ENCODE data around the gene ITGA7. TPM values are rescaled to one million over a fixed set of nuclear protein-coding genes. Genes with fewer than 3 reads are reported as not detected.

The ITGA7 gene
- total RNA-seq, 6 donors from 2014 or later, result 4.6 to 30.4 (median 9.0) TPM

- H3K4me1 ChIP-seq, result peaks cover 26 to 62% (median 30%) of the 10 kb centered on the region in 4 donors
- peak; percentile 88 to 93 for ATAC-seq (ENCODE audit: low FRiP score in 2 of 2)
Observed at GRCh38 chr12:55728939-55729818, 21.5 kb upstream of the ITGA7 start, which contains the start of gene CD63. TSS of gene CD63 (minus strand) at chr12:55729009. CDS start at chr12:55728341, 668 bp downstream.

GRCh38 chr12:55728186-55728938 lies 20.7 kb upstream of the ITGA7 start:
- Histone ChIP-seq H3K4me1 (peaks cover 29 to 70% (median 32%) of the 10 kb centered on the region in 4 donors), H3K36me3 (peaks cover 10 to 38% (median 35%) of the 10 kb centered on the region in 4 donors), H3K4me3 (peak overlapping the region; percentile 55 to 90 (median 84)), H3K27me3 (no peaks in the 10 kb centered on the region), H3K9me3 (no peaks in the 10 kb centered on the region), H3K27ac (peak overlapping the region; percentile 98 to 100 (median 98))
- peak in 1 of 2 donors; percentile 8 for TF ChIP-seq POLR2AphosphoS5 (IDR thresholded peaks at IDR 0.05)
- no peak for TF ChIP-seq EP300 (IDR thresholded peaks at IDR 0.05)
- peak in 1 of 6 experiments; percentile 13 for TF ChIP-seq CTCF (IDR thresholded peaks at IDR 0.05)
- 0% methylated on average over 30 to 59 of the region's 61 CpGs for WGBS, 2 donors
- ATAC-seq (ENCODE audit: low FRiP score in 2 of 2) (peak; percentile 68 to 69), DNase-seq (peak; percentile 83 to 93)

More at GRCh38 chr12:55728939-55729818, 21.5 kb upstream of the ITGA7 start, which contains the start of gene CD63:
- Histone ChIP-seq H3K27me3 (no peaks in the 10 kb centered on the region), H3K4me3 (peak within 1 kb of the TSS; percentile 55 to 90 (median 84)), H3K9me3 (no peaks in the 10 kb centered on the region), H3K36me3 (peaks cover 6 to 31% (median 29%) of the 10 kb centered on the region in 4 donors), H3K27ac (peak within 1 kb of the TSS; percentile 98 to 100 (median 98))
- TF ChIP-seq POLR2A (IDR thresholded peaks at IDR 0.05) (peak; percentile 78 to 94 (median 82)), POLR2AphosphoS5 (IDR thresholded peaks at IDR 0.05) (peak; percentile 66 to 83), EP300 (IDR thresholded peaks at IDR 0.05) (peak in 3 of 4 donors; percentile 33 to 71 (median 48)), CTCF (IDR thresholded peaks at IDR 0.05) (peak in 1 of 6 experiments; percentile 3)
- peak; percentile 95 to 98 for DNase-seq
- 1% methylated on average over 24 of the region's 61 CpGs; no CpG with 5 or more reads in 1 of the 2 donors for WGBS, 2 donors

- ATAC-seq (ENCODE audit: low FRiP score in 2 of 2) (peak; percentile 6 to 41), DNase-seq (peak in 1 of 2 donors; percentile 87)
- WGBS, 2 donors, result 14 to 17% methylated on average over 9 of the region's 9 CpGs
- H3K4me3 ChIP-seq, result peak overlapping the region; percentile 55 to 90 (median 84)
- TF ChIP-seq POLR2AphosphoS5 (IDR thresholded peaks at IDR 0.05), result peak; percentile 12 to 44
- TF ChIP-seq EP300 (IDR thresholded peaks at IDR 0.05), result no peak
- TF ChIP-seq POLR2A (IDR thresholded peaks at IDR 0.05), result peak in 2 of 4 donors; percentile 15 to 41
- H3K4me1 ChIP-seq, result peaks cover 29 to 70% (median 32%) of the 10 kb centered on the region in 4 donors
- no peaks in the 10 kb centered on the region for H3K9me3 ChIP-seq
- peak overlapping the region; percentile 98 to 100 (median 98) for H3K27ac ChIP-seq
- H3K27me3 ChIP-seq, result no peaks in the 10 kb centered on the region
- peaks cover 10 to 45% (median 37%) of the 10 kb centered on the region in 4 donors for H3K36me3 ChIP-seq
Observed at GRCh38 chr12:55727643-55728185, 20.0 kb upstream of the ITGA7 start.

GRCh38 chr12:55726971-55727370 lies 19.3 kb upstream of the ITGA7 start:
- 42 to 49% methylated on average over 4 to 10 of the region's 10 CpGs for WGBS, 2 donors
- peaks cover 29 to 70% (median 32%) of the 10 kb centered on the region in 4 donors for H3K4me1 ChIP-seq
- no peak for ATAC-seq (ENCODE audit: low FRiP score in 2 of 2)

More at GRCh38 chr12:55726971-55727370, 19.3 kb upstream of the ITGA7 start:
- no peak for TF ChIP-seq CTCF (IDR thresholded peaks at IDR 0.05)
- no peak for TF ChIP-seq POLR2A (IDR thresholded peaks at IDR 0.05)
- no peak for TF ChIP-seq POLR2AphosphoS5 (IDR thresholded peaks at IDR 0.05)
- no peak for TF ChIP-seq EP300 (IDR thresholded peaks at IDR 0.05)
- DNase-seq, result no peak
- Histone ChIP-seq H3K9me3 (no peaks in the 10 kb centered on the region), H3K36me3 (peaks cover 10 to 46% (median 39%) of the 10 kb centered on the region in 4 donors), H3K4me3 (peak overlapping the region in 3 of 4 donors; percentile 80 to 90 (median 89)), H3K27me3 (no peaks in the 10 kb centered on the region), H3K27ac (peak overlapping the region; percentile 98 to 100 (median 98))

All from upper lobe of left lung (tissue), 6 donors.